Kidney capillary endothelial cell (primary cell): ENCODE results near the gene RBM15B.
A peak's percentile ranks its signal among the peaks of the same experiment; 100 is the strongest.

ENCODE experiments used
- DNase-seq: peaks from one replicate; pipeline ENCODE4 v3.0.0-alpha.2; 2018; ENCODE audit warnings: low spot score

The RBM15B gene

DNA sequence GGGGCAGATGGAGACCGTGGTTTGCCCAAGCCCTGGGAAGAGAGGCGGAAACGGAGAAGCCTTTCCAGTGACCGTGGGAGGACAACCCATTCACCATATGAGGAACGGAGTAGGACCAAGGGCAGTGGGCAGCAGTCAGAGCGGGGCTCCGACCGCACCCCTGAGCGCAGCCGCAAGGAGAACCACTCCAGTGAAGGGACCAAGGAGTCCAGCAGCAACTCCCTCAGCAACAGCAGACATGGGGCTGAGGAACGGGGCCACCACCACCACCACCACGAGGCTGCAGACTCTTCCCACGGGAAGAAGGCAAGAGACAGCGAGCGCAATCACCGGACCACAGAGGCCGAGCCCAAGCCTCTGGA lies 2.0 kb downstream of the RBM15B start:
- DNase-seq = no peak

DNA sequence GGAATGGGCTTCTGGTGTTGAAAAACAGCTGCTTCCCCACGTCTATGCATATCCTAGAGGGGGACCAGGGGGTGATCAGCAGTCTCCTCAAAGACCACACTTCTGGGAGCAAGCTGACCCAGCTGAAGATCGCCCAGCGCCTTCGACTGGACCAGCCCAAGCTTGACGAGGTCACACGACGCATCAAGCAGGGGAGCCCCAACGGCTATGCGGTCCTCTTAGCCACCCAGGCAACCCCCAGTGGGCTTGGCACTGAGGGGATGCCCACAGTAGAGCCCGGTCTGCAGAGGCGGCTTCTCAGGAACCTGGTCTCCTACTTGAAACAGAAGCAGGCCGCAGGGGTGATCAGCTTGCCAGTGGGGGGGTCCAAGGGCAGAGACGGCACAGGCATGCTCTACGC lies 2.5 kb downstream of the RBM15B start:
- DNase-seq = no peak

DNA sequence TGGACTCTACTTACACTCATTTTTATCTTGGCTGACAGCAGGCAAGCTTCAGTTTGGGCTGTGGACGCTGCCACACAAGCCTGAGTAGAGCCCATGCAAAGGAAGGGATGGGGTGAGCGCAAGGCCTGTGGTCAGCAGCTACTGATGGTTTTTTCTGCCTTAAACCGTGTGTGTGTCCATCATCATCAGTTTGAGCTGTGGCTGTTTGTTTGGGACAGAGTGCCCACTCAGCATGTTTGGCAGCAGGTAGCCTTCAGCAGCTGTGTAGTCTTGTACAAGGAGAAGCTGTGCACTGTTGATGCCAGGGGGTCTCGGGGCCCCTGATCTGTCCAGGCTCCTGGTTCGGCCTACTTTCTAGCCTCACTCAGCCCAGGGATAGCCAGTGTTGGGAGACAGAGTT lies 3.5 kb downstream of the RBM15B start:
- no peak for DNase-seq

DNA sequence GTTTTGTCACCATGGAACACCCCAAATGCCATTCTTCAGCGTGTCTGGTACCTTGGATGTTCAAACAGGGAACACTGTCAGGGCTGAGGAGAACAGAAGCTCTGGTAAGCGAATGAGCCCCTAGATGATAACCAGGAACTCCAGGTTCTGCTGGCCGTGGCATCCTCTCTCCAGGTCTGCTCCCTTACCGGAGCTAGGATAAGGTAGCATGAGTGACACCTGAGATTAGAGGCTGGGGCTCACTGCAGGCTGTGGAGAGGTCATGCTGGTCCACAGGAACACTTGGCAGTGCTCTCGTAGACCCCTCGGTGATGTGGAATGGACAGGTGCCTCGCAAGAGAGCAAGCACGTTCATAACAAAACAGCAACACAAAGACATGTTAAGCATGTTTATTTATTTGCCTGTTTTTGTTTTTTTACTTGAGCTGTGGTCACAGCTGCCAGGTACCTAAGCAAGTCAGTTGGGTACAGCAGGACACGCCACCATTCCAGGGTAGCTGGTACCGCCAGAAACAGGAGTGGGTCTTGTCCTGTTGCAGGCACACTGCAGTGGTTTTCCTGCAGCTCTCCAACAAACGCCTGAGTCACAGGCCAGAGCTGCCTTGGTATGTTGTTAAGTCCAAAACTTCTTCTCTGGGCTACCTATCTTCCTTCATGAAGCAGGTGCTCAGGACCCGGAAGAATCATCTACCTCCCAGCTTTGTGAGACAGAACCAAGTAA lies 4.6 kb downstream of the RBM15B start:
- no peak for DNase-seq

DNA sequence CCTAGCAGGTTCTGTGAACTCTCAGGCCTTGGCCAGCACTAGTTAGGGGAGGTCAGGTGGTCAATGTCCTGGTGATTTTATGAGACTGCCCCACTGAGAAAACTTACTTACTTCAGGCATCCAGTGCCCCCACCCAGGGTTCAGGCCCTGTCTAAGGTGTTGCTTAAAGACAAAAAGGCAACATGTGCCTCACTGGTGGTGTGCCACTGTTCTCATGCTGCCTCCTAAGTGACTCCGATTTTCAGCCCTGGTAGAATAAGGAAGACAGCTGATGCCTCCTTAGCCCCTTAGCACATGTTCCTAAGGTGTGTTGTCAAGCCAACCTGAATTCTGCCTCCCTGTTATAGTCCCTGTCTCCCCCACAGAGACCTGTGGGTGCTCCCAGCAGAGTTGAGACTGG lies 5.3 kb downstream of the RBM15B start:
- no peak for DNase-seq

DNA sequence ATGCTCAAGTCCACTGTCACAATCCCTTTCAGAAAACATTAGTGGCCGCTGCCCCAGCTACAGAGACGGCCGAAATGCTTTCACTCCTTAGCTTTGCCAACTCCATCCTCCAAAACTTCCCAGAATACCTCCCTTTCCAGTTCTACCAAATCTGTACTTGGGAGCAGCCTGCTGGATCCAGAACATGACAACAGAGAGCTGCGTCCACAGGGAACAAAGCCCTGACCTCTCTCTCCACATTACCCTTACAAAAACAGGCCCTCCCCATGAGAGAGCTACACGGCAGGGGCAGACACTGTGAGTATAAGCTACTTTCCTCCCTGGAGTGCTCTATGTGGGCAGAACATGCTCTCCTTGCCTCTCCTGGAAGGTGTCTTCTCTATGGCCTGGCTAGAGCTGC lies 6.3 kb downstream of the RBM15B start:
- DNase-seq = no peak

DNA sequence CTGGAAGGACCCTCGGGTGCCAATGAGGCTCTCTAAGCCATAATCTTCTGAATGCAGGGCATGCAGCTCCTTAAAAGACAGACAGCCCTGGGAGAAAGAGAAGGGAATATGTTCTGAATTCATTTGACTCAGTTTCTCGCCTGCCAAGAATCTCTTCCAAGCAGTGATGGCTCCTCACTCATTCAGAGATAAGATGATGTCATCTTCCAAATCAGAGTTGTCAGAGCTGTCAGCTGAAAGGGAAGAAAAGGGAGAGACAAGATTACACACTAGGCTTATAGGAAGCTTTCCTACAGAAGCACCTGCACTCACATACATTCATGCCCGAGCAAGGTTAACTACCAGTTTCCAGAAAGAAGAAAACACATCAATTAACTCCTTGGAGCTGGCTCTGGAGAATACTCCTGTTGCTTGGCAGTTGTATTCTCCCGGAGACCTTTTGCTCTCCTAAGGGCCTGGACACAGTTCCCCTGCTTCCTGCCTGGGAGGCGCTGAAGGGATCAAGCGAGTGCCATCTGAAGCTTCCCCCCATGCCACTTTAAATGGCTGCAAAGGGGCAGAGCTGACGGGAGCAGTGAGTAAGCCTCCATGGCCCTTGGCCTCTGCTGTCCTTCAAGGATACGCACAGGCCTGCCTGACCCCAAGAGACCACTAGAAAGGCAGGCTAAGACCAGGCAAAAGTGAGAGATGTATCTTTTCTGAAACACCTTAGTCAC lies 7.7 kb downstream of the RBM15B start:
- DNase-seq = no peak

DNA sequence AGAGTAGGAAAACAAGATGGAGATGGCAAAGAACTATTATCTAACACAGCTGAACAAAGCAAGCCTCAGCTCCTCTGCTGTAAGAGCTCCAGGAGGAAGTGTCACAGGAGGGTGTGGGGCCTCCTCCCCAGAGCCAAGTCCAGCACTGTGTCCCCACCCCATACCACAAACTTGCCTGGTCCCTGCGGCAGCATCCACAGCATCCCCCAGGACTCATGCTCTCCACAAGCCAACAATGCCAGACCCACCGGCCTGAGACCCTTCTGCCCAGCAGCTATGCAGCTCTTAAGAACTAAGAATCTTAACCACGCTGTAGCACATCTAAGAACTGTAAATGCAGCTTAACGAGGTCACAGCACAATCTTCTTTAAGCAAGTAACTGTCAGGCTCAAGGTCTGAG lies 9.1 kb downstream of the RBM15B start:
- no peak for DNase-seq

DNA sequence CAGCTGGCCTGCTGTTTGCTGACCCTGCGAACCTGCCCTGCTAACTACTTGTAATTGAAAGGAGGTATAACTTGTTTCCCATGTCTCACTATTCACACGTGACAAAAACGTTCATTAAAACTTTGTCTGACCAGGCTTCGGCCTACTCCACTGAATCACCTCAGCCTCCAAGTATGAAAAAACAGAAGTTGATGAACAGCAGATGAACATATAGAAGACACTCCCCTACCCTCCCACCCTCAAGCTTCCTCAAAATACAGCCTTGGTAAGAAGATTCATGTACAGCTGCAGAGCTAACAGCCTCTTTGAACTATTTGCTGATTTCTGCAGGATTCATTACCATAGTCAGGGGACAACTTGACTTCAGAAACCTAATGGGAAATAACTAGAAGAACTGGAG lies 10.7 kb downstream of the RBM15B start:
- DNase-seq = no peak

DNA sequence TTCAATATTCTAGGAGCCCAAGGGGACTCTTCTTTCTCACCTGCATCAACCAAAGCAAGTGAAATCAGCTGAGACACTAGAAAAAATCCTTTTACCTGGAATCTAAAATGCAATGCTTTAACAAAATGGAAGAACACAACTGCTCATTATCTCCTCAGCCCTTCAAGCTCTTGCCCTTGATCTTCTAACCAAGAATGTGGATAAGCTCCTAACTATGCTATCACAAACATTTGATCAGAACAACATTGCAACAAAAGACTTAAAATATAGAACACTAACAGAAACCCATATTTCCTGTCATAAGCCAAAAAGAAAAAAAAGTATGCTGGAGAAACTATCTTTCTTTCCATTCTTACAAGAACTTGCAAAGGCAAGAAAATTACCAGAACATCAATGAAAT lies 12.6 kb downstream of the RBM15B start:
- DNase-seq = no peak

DNA sequence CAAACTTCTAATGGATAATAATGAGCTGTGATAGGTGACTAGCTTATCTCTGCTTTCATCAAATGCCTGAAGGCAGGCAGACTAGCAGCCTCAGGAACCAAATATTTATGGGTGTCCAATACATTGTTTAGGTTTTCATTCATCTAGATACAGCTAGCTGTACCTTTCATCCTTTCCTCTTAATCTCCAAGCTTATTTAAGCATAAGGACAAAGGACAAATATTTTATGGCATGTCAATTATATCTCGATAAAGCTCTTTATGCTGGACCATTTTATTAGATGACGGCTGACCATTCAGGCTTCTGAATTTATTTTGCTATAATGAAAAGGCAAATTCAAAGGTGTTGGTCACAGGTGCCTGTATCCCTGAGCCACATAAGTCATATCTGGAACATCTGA lies 16.9 kb downstream of the RBM15B start:
- no peak for DNase-seq

DNA sequence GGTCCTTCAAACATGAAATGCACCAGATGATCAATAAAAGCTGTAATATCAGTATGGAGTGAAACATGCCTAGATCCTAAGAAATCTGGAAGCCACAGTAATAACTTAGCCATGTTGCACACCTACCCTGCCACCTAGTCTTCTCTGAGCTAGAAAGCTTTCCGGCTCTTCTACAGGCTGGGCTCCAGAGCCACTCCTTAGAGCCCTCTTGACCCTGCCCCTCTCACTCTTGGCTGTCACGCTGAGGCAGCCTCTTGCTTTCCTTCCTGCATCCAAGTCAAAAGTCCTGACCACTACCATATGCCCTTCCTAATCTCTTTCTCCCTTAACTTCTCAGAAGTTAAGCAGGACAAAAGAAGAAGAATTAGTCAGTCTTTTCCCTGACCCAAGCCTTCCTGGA lies 17.7 kb downstream of the RBM15B start:
- no peak for DNase-seq

DNA sequence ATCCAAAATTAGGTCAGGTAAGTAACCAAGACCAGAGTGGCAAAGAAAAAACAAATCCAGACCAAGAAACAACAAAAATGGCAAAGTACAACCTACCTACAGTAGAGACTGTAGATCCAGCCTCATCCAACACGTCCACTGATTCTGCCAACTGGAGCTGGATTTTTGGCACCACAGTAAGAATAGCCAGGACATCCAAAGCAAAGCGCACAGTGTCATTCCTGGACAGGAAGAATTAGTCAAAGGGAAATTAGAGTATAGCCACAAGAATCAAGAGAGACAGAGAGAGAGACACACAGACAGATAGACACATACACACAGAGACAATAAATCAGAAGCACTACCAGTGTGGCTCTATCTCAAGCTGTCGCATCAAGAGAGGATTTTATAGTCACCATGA lies 31.1 kb downstream of the RBM15B start:
- peak; percentile 24 for DNase-seq

DNA sequence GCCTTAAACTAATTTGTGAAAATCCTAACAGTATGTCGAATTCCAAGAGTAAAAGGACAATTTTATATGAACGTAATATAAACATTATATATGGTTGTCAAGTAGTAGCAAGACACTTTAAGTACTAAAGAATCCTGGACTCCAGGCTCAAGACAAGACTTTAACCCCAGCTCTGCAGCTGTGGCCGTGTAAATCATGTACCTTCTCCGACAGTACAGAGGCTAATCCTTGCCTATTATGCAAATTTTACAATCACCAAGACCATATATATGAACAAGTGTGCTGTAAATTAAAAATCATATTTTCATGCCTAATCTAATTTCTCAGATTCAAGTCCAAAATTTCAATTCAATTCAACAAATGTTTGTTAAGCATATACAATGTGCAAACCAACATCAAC lies 35.8 kb downstream of the RBM15B start:
- DNase-seq = no peak

DNA sequence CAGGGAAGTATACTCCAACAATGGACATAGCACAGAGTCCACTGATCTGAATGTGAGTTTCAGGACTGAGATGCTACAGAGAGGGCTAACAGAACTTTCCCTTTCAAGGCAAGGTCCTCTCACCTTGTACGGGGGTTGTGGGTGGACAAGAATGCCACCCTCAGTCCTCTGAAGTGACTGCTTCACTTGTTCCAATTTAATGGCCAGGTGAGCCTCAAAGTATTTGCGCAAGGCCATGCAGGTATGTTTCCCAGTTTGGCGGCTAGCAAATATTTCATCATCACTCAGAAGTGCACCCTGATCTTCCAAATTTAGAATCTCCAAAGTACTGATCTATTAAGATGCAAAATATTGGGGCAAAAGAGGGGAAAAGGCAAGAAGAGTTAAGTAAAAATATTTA lies 38.1 kb downstream of the RBM15B start:
- DNase-seq = no peak

DNA sequence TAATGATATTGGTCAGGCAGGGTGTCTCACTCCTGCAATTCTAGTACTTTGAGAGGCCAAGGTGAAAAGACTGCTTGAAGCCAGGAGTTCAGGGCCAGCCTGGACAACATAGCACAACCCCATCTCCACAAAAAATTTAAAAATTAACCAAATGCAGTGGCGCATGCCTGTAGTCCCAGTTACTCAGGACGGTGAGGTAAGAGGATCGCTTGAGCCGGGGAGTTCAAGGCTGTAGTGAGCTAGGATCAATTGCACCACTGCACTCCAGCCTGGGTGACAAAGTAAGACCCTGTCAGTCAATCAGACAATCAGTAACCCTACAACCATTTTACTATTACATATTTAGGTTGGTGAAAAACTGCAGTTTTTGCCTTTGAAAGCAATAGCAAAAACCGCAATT lies 43.0 kb downstream of the RBM15B start:
- no peak for DNase-seq

DNA sequence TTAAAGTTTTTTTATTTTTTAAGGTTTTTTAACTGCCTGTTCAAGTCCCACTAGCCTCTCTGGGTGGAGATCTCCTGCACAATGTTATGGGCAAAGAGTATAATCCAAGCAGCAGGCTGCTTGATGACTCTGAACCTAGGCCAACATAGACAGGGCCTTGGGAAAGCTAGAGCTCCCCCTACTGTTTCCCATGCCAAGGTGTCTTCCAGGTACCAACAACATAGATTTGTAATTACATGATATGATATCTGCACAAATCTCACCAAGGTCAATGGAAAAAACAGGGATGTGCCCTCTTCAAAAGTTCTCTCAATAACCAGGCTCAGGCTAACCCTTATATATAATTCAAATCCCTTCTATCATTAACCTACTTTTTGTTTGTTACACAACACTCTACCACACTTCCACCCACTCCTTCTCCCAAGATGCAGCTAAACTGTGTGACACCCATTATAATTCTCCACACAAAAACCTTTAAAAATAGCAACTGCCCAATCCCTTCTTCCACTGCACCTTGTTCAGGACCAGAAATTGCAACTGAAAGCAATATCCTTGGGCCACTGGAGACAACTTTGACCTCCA lies 43.8 kb downstream of the RBM15B start:
- DNase-seq = peak; percentile 45

DNA sequence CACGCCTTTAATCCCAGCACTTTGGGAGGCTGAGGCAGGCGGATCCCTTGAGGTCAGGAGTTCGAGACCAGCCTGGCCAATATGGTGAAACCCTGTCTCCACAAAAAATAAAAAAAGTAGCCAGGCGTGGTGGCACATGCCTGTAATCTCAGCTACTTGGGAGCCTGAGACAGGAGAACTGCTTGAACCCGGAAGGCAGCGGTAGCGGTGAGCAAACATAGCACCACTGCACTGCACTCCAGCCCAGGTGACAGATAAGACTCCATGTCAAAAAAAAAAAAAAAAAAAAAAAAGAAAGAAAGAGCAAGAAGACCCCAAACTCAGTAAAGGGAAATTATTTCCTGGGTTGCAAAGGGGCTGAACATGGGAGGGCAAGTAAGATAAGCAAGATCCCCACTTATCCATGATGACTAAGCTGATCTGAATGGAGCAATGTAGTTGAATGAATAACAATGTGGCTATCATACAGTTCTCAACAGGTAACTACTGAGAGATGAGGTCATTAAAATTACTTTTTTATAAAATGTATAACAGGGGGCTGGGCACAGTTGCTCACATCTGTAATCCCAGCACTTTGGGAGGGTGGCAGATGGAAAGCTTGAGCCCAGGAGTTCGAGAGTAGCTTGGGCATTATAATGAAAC lies 46.0 kb downstream of the RBM15B start:
- no peak for DNase-seq

DNA sequence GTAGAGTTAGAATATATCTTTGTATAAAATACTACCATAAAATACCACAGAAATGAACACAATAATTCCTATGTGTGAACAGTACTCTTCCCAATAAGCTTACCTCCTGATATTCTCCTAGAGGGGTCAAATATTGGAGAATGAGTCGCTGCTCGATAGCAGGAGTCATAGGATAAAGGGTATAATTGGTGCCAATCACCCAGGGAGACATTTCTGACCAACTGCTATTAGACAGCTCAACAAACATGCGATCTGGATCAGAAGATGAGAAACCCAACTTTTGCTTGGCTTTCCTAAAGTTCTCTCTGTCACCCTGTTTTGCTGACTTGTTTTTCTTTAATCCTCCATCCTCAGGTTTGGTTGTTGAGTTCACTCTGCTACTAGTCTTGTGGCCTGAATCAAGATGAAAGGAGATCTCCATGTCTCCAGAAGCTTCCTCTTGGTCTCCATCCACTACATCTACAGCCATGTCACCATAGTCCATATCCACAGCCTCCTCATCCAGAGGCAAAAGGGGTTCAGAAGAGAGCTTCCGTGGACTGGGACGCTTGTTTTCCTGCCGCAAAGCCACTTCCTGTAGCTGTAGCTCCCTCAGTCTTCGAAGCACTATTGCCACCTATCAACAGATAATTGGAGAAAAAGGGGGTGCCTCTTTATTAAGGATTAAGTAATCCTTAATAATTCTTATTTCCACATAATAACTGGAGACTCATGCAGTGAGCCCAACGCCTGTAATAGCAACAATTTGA lies 50.4 kb downstream of the RBM15B start:
- no peak for DNase-seq

DNA sequence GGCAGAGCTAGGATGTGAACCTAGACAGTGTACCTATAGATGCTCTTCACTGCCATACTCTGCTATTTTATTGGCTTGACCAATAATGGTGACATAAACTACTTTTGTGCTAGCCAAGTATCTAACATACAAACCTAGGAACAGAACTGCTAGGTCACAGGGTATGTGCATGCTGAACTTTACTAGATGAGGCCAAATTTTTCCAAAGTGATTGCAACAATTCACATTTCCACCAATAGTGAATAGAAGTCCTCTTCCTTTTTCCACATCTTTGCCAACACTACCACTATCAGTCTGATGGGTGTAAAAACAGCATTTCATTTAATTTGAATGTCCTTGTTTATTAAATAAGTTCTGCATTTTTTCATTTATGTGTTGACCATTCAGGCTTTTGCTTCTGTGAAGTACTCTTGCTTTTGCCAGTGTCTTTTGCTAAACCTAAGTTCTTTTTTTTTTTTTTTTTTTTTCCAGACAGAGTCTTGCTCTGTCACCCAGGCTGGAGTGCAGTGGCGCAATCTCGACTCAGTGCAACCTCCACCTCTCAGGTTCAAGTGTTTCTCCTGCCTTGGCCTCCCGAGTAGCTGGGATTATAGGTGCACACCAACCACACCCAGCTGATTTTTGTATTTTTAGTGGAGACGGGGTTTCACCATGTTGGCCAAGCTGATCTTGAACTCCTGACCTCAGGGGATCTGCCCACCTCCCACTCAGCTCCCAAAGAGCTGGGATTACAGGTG lies 54.6 kb downstream of the RBM15B start:
- no peak for DNase-seq
